Measurements from ENCODE around the gene ARMC10.

- TF ChIP-seq POLR2A (IDR thresholded peaks at IDR 0.05) (no peak), POLR2AphosphoS5 (IDR thresholded peaks at IDR 0.05) (no peak), EP300 (IDR thresholded peaks at IDR 0.05) (no peak)
- TF ChIP-seq, protein P1, sequence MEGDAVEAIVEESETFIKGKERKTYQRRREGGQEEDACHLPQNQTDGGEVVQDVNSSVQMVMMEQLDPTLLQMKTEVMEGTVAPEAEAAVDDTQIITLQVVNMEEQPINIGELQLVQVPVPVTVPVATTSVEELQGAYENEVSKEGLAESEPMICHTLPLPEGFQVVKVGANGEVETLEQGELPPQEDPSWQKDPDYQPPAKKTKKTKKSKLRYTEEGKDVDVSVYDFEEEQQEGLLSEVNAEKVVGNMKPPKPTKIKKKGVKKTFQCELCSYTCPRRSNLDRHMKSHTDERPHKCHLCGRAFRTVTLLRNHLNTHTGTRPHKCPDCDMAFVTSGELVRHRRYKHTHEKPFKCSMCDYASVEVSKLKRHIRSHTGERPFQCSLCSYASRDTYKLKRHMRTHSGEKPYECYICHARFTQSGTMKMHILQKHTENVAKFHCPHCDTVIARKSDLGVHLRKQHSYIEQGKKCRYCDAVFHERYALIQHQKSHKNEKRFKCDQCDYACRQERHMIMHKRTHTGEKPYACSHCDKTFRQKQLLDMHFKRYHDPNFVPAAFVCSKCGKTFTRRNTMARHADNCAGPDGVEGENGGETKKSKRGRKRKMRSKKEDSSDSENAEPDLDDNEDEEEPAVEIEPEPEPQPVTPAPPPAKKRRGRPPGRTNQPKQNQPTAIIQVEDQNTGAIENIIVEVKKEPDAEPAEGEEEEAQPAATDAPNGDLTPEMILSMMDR (IDR thresholded peaks at IDR 0.05), result no peak
Observed at GRCh38 chr7:103120362-103120761, 45.4 kb downstream of the ARMC10 start.

All from upper lobe of left lung (tissue), 4 donors.